ENCODE results near the gene RPL27. TPM values are rescaled to one million over a fixed set of nuclear protein-coding genes. Genes with fewer than 3 reads are reported as not detected.

RPL27 gene
- total and polyA plus RNA-seq, 2 of the 4 experiments (the other 2 are of a cell fraction): 1,595 to 2,806 TPM

GRCh38 chr17:42997390-42997983 lies 732 bp upstream of the RPL27 start:
- peak overlapping the region; percentile 72 for H2AFZ ChIP-seq (replicated peaks; ENCODE audit: low read length, poor library complexity)
- peaks cover 27% of the 10 kb centered on the region; the same call in 1 of the 2 replicates for H4K20me1 ChIP-seq (ENCODE audit: insufficient read depth, low read length)
- H3K79me1 ChIP-seq (ENCODE audit: low read depth in 1 of 2, low read length in 2 of 2): peaks cover 12 to 42% of the 10 kb centered on the region in 2 experiments; a peak in 3 of 4 replicates
- H3K56ac ChIP-seq (ENCODE audit: extremely low read depth, insufficient read depth, low read length): no peak overlapping the region; the same call in 1 of the 2 replicates
- no peak overlapping the region for H2AK9ac ChIP-seq (replicated peaks; ENCODE audit: low read depth, low read length, poor library complexity)
- peak; percentile 2 for ATAC-seq (ENCODE audit: low read depth)
- H4K91ac ChIP-seq (ENCODE audit: insufficient read depth, low read depth, low read length): peak overlapping the region; percentile 18; the same call in 1 of the 2 replicates
- H3K23ac ChIP-seq (ENCODE audit: low read depth, low read length): peak overlapping the region; percentile 47; the same call in 1 of the 2 replicates
- no peaks in the 10 kb centered on the region for H3K9me3 ChIP-seq (ENCODE audit: control insufficient read depth, insufficient read depth, low read length)
- CTCF ChIA-PET: interaction anchor here (0.6 to 1.9 kb wide), 6 partner anchors 10 to 321 kb away, joined by 3 to 9 read pairs (median 3); partner anchors contain the start of gene PTGES3L
- no TSS peak for BruUV-seq (replicated peaks)
- no CpG with 5 or more reads among the region's 5 CpGs for WGBS, 2 experiments (ENCODE audit: extremely low coverage in 2 of 2, insufficient read length in 1 of 2)
- peak overlapping the region; percentile 58; the same call in 1 of the 2 replicates for H3K14ac ChIP-seq (replicated peaks; ENCODE audit: low read depth, low read length)
- POLR2A ChIA-PET (ENCODE audit: unreplicated experiment): interaction anchor here (0.6 to 1.6 kb wide), 8 partner anchors 9 to 363 kb away, joined by 3 to 6 read pairs (median 5); partner anchors contain the start of genes IFI35, PTGES3L and RUNDC1
- peak overlapping the region; percentile 77 for H4K5ac ChIP-seq (ENCODE audit: low read depth, low read length)
- H3K27me3 ChIP-seq (ENCODE audit: control insufficient read depth, insufficient read depth, low read length): no peaks in the 10 kb centered on the region
- H2AK5ac ChIP-seq (ENCODE audit: low read depth, low read length): peak overlapping the region; percentile 52; the same call in 1 of the 2 replicates
- TF ChIP-seq CTCF (conservative IDR thresholded peaks at IDR 0.05; ENCODE audit: low read depth, low read length) (no peak), RCOR1 (IDR thresholded peaks at IDR 0.05; ENCODE audit: insufficient replicate concordance, low read length) (no peak), ELK1 (IDR thresholded peaks at IDR 0.05; ENCODE audit: borderline replicate concordance, low read depth, low read length) (no peak), MXI1 (IDR thresholded peaks at IDR 0.05; ENCODE audit: borderline replicate concordance, low read depth, low read length) (no peak), CEBPB (IDR thresholded peaks at IDR 0.05; ENCODE audit: low read depth, low read length) (no peak), MAFK (IDR thresholded peaks at IDR 0.05; ENCODE audit: low read depth, low read length) (no peak), NFE2L2 (IDR thresholded peaks at IDR 0.05; ENCODE audit: low read depth, low read length) (no peak), FOS (IDR thresholded peaks at IDR 0.05; ENCODE audit: low read depth, low read length) (no peak), POLR2A (IDR thresholded peaks at IDR 0.05; ENCODE audit: low read depth, low read length) (no peak), USF2 (IDR thresholded peaks at IDR 0.05; ENCODE audit: low read depth, low read length) (no peak), RFX5 (IDR thresholded peaks at IDR 0.05; ENCODE audit: low read depth, low read length) (no peak), RAD21 (IDR thresholded peaks at IDR 0.05; ENCODE audit: low read length) (no peak), BHLHE40 (IDR thresholded peaks at IDR 0.05; ENCODE audit: low read depth, low read length) (no peak), CHD1 (IDR thresholded peaks at IDR 0.05; ENCODE audit: low read depth, low read length) (no peak)
- H2BK15ac ChIP-seq (ENCODE audit: low read depth, low read length): no peak overlapping the region; the same call in 2 of the 3 replicates
- H3K4ac ChIP-seq (ENCODE audit: low read depth, low read length): peak overlapping the region; percentile 78
- H3K27ac ChIP-seq (ENCODE audit: insufficient read depth, low read length): peak overlapping the region; percentile 42; the same call in 1 of the 2 replicates
- dilution Hi-C loops (cut with HindIII; ENCODE audit: low sequenced_read_pairs, unreplicated experiment): no loop called here
- H3K36me3 ChIP-seq (ENCODE audit: control insufficient read depth, insufficient read depth, low read length): peaks cover 21% of the 10 kb centered on the region
- intact Hi-C loops (cut with micrococcal nuclease): loop anchor here (10.0 kb wide), 1 partner anchor 317 kb away; no protein-coding TSS in a partner anchor
- H3K4me3 ChIP-seq (ENCODE audit: insufficient read depth, low read depth, low read length): peak overlapping the region; percentile 12; the same call in 1 of the 2 replicates
- 0 out of 2 replicates have a peak, but pooled peaks cover 3% of the 10 kb centered on the region for H3K9me1 ChIP-seq (ENCODE audit: insufficient read depth, low read length)
- no peak for DNase-seq
- in situ Hi-C loops (cut with MboI; ENCODE audit: low sequenced_read_pairs): loop anchor here (25.0 kb wide), 1 partner anchor 365 kb away; no protein-coding TSS in a partner anchor
- peak overlapping the region; percentile 16 for H3K9ac ChIP-seq (ENCODE audit: low read depth, low read length)
- no peak overlapping the region for H2BK20ac ChIP-seq (ENCODE audit: low read depth, low read length)
- peak overlapping the region; percentile 45 for H3K4me2 ChIP-seq (ENCODE audit: low read depth, low read length)
- peak overlapping the region; percentile 48; the same call in 1 of the 2 replicates for H2BK120ac ChIP-seq (ENCODE audit: low read depth, low read length)
- 0 out of 2 replicates have a peak overlapping the region, but pooled peaks have one; percentile 4 for H3K18ac ChIP-seq (ENCODE audit: low read depth, low read length)
- H2BK5ac ChIP-seq (ENCODE audit: low read depth, low read length, poor library complexity, severe bottlenecking): peak overlapping the region; percentile 31
- peak overlapping the region; percentile 68 to 85 for H4K8ac ChIP-seq (ENCODE audit: low read depth in 2 of 2, low read length in 2 of 2)
- peaks cover 6% of the 10 kb centered on the region for H3K4me1 ChIP-seq (ENCODE audit: control insufficient read depth, insufficient read depth, low read length)

All from IMR-90 (cell line).